Kidney (tissue), 14 donors: ENCODE results near the gene ZNF286A. TPM values are rescaled to one million over a fixed set of nuclear protein-coding genes. Genes with fewer than 3 reads are reported as not detected.
"Not testable (repeated sequence)": the region's sequence is repeated elsewhere in the genome, so short reads cannot be mapped to it uniquely, and the experiment has no call there.

Source experiments
- DNase-seq, 5 donors: peaks; one replicate each; pipeline ENCODE4 v3.0.0-alpha.2; 2013 to 2020
- FAIRE-seq: peaks from 2 replicates; lab custom pipeline; 2012; peaks lifted over from hg19 to GRCh38; lab: Jason Lieb, UNC
- H3K27ac ChIP-seq, 2 donors: one replicate each; pipeline ENCODE4 v1.7.0; 2013; ENCODE audit warnings: low read depth in 2 of 2, low read length in 2 of 2, inconsistent platforms in 1 of 2
- H3K27me3 ChIP-seq: one replicate; pipeline ENCODE4 v1.7.1; 2013; ENCODE audit warnings: low read length, inconsistent platforms; ENCODE audit not compliant: control insufficient read depth, insufficient read depth
- H3K36me3 ChIP-seq, 3 donors: one replicate each; pipeline versions ENCODE4 v1.7.0 to v1.7.1; 2013; ENCODE audit warnings: low read length in 3 of 3, control low read depth in 1 of 3, inconsistent platforms in 1 of 3; ENCODE audit not compliant: insufficient read depth in 3 of 3, control insufficient read depth in 2 of 3
- H3K4me1 ChIP-seq, 3 donors: one replicate each; pipeline versions ENCODE4 v1.7.0 to v1.7.1; 2013; ENCODE audit warnings: low read length in 3 of 3, inconsistent platforms in 1 of 3, low read depth in 1 of 3; ENCODE audit not compliant: control insufficient read depth in 2 of 3, insufficient read depth in 2 of 3
- H3K4me3 ChIP-seq, 3 donors: one replicate each; pipeline versions ENCODE4 v1.7.0 to v1.8.1; 2013; ENCODE audit warnings: low read length in 3 of 3, control low read depth in 1 of 3, inconsistent platforms in 1 of 3
- H3K9ac ChIP-seq, 3 donors: one replicate each; pipeline versions ENCODE4 v1.7.0 to v1.7.1; 2013; ENCODE audit warnings: low read length in 3 of 3, control low read depth in 1 of 3, inconsistent platforms in 1 of 3
- H3K9me3 ChIP-seq, 3 donors: one replicate each; pipeline versions ENCODE4 v1.7.0 to v1.7.1; 2013; ENCODE audit warnings: low read length in 3 of 3, control low read depth in 1 of 3, inconsistent platforms in 1 of 3; ENCODE audit not compliant: control insufficient read depth in 2 of 3, insufficient read depth in 1 of 3
- CTCF ChIP-seq: IDR thresholded peaks from 3 replicates; pipeline ENCODE4 v1.5.1; 2012; ENCODE audit warnings: mild to moderate bottlenecking, moderate library complexity, borderline replicate concordance; ENCODE audit not compliant: insufficient read depth; ENCODE audit errors: extremely low read depth
- intact Hi-C: fragments of 100-400 bp; cut with DNase I; formaldehyde crosslinking; loops from one replicate; pipeline ENCODE4 v1.11.1; 2022
- polyA plus RNA-seq: library from polyadenylated mRNA; stranded (reverse); fragments of 350-450 nt; fragmentation: Illumina TruSeq; extraction: RNeasy Lipid Tissue Mini Kit (QIAGEN cat#74804); gene quantifications from one replicate; pipeline ENCODE4 v1.2.3, GENCODE V29; 2014; ENCODE audit warnings: low read depth, low replicate concordance; ENCODE audit not compliant: insufficient read depth
- total RNA-seq: library from RNA; stranded (reverse); fragmentation: NEBNext Ultra II Directional; extraction: Animal tissue kit (Norgen Biotek cat#: 25700); gene quantifications from one replicate; pipeline ENCODE4 v1.2.1, GENCODE V29; 2021
- donor health status: control.
- donor health status: control.
- donor health status: control.
- donor health status: control.
- donor health status: control.
- donor health status: DM: yes; HTN: yes; CAD: no.
- donor health status: Normal renal cell carcinoma (clear cell type).

ZNF286A gene
- total and polyA plus RNA-seq, 2 donors from 2014 or later = 11.0 to 17.4 TPM

GRCh38 chr17:15733174-15733789 is 33.7 kb downstream of the ZNF286A start:
- H3K4me1 ChIP-seq, intact Hi-C loops, FAIRE-seq, H3K27me3 ChIP-seq, H3K4me3 ChIP-seq, H3K27ac ChIP-seq, H3K9me3 ChIP-seq, H3K9ac ChIP-seq, H3K36me3 ChIP-seq: not testable (repeated sequence)
- peak in 1 of 5 donors; percentile 52 for DNase-seq

- H3K4me3 ChIP-seq, DNase-seq, FAIRE-seq, H3K27ac ChIP-seq, H3K4me1 ChIP-seq, intact Hi-C loops, H3K9ac ChIP-seq, H3K27me3 ChIP-seq, H3K36me3 ChIP-seq, H3K9me3 ChIP-seq: not testable (repeated sequence)
Measured at GRCh38 chr17:15736578-15736977, 37.0 kb downstream of the ZNF286A start.

- Histone ChIP-seq H3K27ac (no peak overlapping the region), H3K9ac (no peak overlapping the region), H3K36me3 (no peaks in the 10 kb centered on the region), H3K27me3 (no peaks in the 10 kb centered on the region), H3K4me3 (no peak overlapping the region), H3K9me3 (no peaks in the 10 kb centered on the region), H3K4me1 (no peaks in the 10 kb centered on the region)
- intact Hi-C loops = no loop called here
- TF ChIP-seq CTCF = no peak
- FAIRE-seq = no peak
- DNase-seq = no peak
Measured at GRCh38 chr17:15738066-15738465, 38.5 kb downstream of the ZNF286A start.

GRCh38 chr17:15739259-15739658 is 39.7 kb downstream of the ZNF286A start:
- H3K4me3 ChIP-seq, H3K4me1 ChIP-seq, H3K9ac ChIP-seq: not testable (repeated sequence)

GRCh38 chr17:15740041-15740440 is 40.5 kb downstream of the ZNF286A start:
- H3K4me1 ChIP-seq, H3K4me3 ChIP-seq, H3K27ac ChIP-seq, DNase-seq, H3K9me3 ChIP-seq, H3K36me3 ChIP-seq, H3K27me3 ChIP-seq, intact Hi-C loops, FAIRE-seq, H3K9ac ChIP-seq: not testable (repeated sequence)

More at GRCh38 chr17:15739259-15739658, 39.7 kb downstream of the ZNF286A start:
- H3K9me3 ChIP-seq, H3K36me3 ChIP-seq, DNase-seq, H3K27ac ChIP-seq, FAIRE-seq, intact Hi-C loops, H3K27me3 ChIP-seq: not testable (repeated sequence)
